GM12878 (cell line): ENCODE results near the gene SUZ12. TPM values are rescaled to one million over a fixed set of nuclear protein-coding genes. Genes with fewer than 3 reads are reported as not detected.
A peak's percentile ranks its signal among the peaks of the same experiment; 100 is the strongest.

Experiments
- ATF2 ChIP-seq: IDR thresholded peaks from 2 replicates; pipeline ENCODE4 v1.6.1; 2012; ENCODE audit warnings: low read length, inconsistent platforms
- BHLHE40 ChIP-seq, 2 experiments: fragments of 450-650 bp in 1 of 2; IDR thresholded peaks; 2 replicates each; pipeline ENCODE4 v1.6.1; 2011 to 2017; ENCODE audit warnings: low read depth in 2 of 2, borderline replicate concordance in 1 of 2, improper control_type of control experiment in 1 of 2, low read length in 1 of 2, mild to moderate bottlenecking in 1 of 2
- CEBPB ChIP-seq, 2 experiments: fragments of 150-350 bp in 1 of 2; IDR thresholded peaks; 2 replicates each; pipeline ENCODE4 v1.6.1; 2012 to 2014; ENCODE audit warnings: low read depth in 2 of 2, low read length in 2 of 2, borderline replicate concordance in 1 of 2, inconsistent platforms in 1 of 2
- CREB1 ChIP-seq: IDR thresholded peaks from 2 replicates; pipeline ENCODE4 v1.6.1; 2012; ENCODE audit warnings: low read depth, mild to moderate bottlenecking, inconsistent platforms
- CREM ChIP-seq: IDR thresholded peaks from 2 replicates; pipeline ENCODE4 v1.6.1; 2014; ENCODE audit warnings: antibody characterized with exemption, low read depth
- EED ChIP-seq: sonication (generic); IDR thresholded peaks from 2 replicates; pipeline ENCODE4 v1.6.1; 2016; ENCODE audit warnings: antibody characterized with exemption, low read depth
- IRF3 ChIP-seq: fragments of 450-650 bp; IDR thresholded peaks from 2 replicates; pipeline ENCODE4 v1.6.1; 2014; ENCODE audit warnings: mild to moderate bottlenecking
- IRF4 ChIP-seq: IDR thresholded peaks from 2 replicates; pipeline ENCODE4 v1.6.1; 2011; ENCODE audit warnings: low read depth, low read length
- MXI1 ChIP-seq: fragments of 150-350 bp; IDR thresholded peaks from 2 replicates; pipeline ENCODE4 v1.6.1; 2011; ENCODE audit warnings: low read depth, mild to moderate bottlenecking, inconsistent platforms, low read length, improper control_type of control experiment
- NKRF ChIP-seq: fragments of 450-650 bp; conservative IDR thresholded peaks from 2 replicates; pipeline ENCODE4 v1.6.1; 2017; ENCODE audit warnings: mild to moderate bottlenecking, moderate library complexity
- PAX5 ChIP-seq: IDR thresholded peaks from 2 replicates; pipeline ENCODE4 v1.6.1; 2011; ENCODE audit warnings: low read depth, low read length, borderline replicate concordance
- POLR2A ChIP-seq: IDR thresholded peaks from 2 replicates; pipeline ENCODE4 v1.6.1; 2011; ENCODE audit warnings: low read depth, mild to moderate bottlenecking, low read length
- REST ChIP-seq: IDR thresholded peaks from 2 replicates; pipeline ENCODE4 v1.6.1; 2012; ENCODE audit warnings: mild to moderate bottlenecking, low read depth, low read length
- RFX5 ChIP-seq: IDR thresholded peaks from 2 replicates; pipeline ENCODE4 v1.6.1; 2011; ENCODE audit warnings: low read depth, low read length, improper control_type of control experiment
- RUNX3 ChIP-seq: IDR thresholded peaks from 2 replicates; pipeline ENCODE4 v1.6.1; 2012; ENCODE audit warnings: low read length, inconsistent platforms
- SUZ12 ChIP-seq: fragments of 200-600 bp; sonication (generic); IDR thresholded peaks from one replicate; pipeline ENCODE4 v1.6.1; 2018; ENCODE audit warnings: antibody characterized with exemption, mild to moderate bottlenecking; ENCODE audit not compliant: unreplicated experiment
- TBL1XR1 ChIP-seq: IDR thresholded peaks from 2 replicates; pipeline ENCODE4 v1.6.1; 2012; ENCODE audit warnings: low read depth, low read length, improper control_type of control experiment
- USF1 ChIP-seq: IDR thresholded peaks from 2 replicates; pipeline ENCODE4 v1.6.1; 2011; ENCODE audit warnings: borderline replicate concordance, low read depth, mild to moderate bottlenecking, moderate library complexity, mixed read lengths, low read length; ENCODE audit not compliant: insufficient read depth; ENCODE audit errors: extremely low read length
- USF2 ChIP-seq: IDR thresholded peaks from 2 replicates; pipeline ENCODE4 v1.6.1; 2011; ENCODE audit warnings: low read depth, low read length, improper control_type of control experiment, borderline replicate concordance
- YBX1 ChIP-seq: fragments of 450-650 bp; IDR thresholded peaks from 2 replicates; pipeline ENCODE4 v1.6.1; 2016; ENCODE audit warnings: antibody characterized with exemption
- ZSCAN29 ChIP-seq: fragments of 450-650 bp; IDR thresholded peaks from 2 replicates; pipeline ENCODE4 v1.6.1; 2017; ENCODE audit warnings: mild to moderate bottlenecking, moderate library complexity
- ZZZ3 ChIP-seq: IDR thresholded peaks from 2 replicates; pipeline ENCODE4 v1.6.1; 2011; ENCODE audit warnings: low read depth; ENCODE audit not compliant: control insufficient read depth, insufficient read length
- polyA plus RNA-seq, 11 experiments: library from polyadenylated mRNA; depleted of rRNA in 4 of 11; unstranded in 6 of 11; stranded (reverse) in 5 of 11; fragments of >200 nt; fragmentation: Nextera tagmentation in 4 of 11; fragmentation: Illumina TruSeq in 1 of 11; extraction: Ambion mirVana in 4 of 11; extraction: Trizol in 1 of 11; gene quantifications; 1 replicate in 1 of 11; 2 replicates in 10 of 11; pipeline versions ENCODE4 v1.2.1 to v1.2.3, GENCODE V29; 2011 to 2016; ENCODE audit warnings: inconsistent platforms in 2 of 11, missing spikeins in 2 of 11, low read depth in 1 of 11
- total RNA-seq, 4 experiments: library from RNA; depleted of rRNA in 3 of 4; stranded (reverse); fragments of >200 nt in 3 of 4; fragmentation: Illumina TruSeq in 1 of 4; extraction: Trizol in 1 of 4; gene quantifications; 2 replicates each; pipeline versions ENCODE4 v1.2.1 to v1.2.3, GENCODE V29; 2013 to 2021

The SUZ12 gene
- total and polyA plus RNA-seq, 10 of the 15 experiments (the other 5 are each of a cell fraction or from before 2014, with no cell fraction given) = 19.2 to 69.2 (median 34.5) TPM

- no peak for TF ChIP-seq NKRF
- TF ChIP-seq CEBPB (IDR thresholded peaks at IDR 0.05; ENCODE audit: borderline replicate concordance in 1 of 2, low read depth in 2 of 2, low read length in 2 of 2) = no peak
- no peak for TF ChIP-seq USF1
- TF ChIP-seq MXI1 = no peak
- no peak for TF ChIP-seq SUZ12
- no peak; the same call in 1 of the 2 replicates for TF ChIP-seq PAX5
- TF ChIP-seq RUNX3 = peak; percentile 45; the same call in 1 of the 2 replicates
- TF ChIP-seq RFX5 = no peak
- no peak for TF ChIP-seq YBX1
- no peak for TF ChIP-seq ZZZ3
- no peak for TF ChIP-seq ZSCAN29
- no peak for TF ChIP-seq CREB1
- TF ChIP-seq CREM = 0 out of 2 replicates have a peak, but pooled peaks have one; percentile 31
- TF ChIP-seq BHLHE40 (IDR thresholded peaks at IDR 0.05; ENCODE audit: borderline replicate concordance in 1 of 2, low read depth in 2 of 2, low read length in 1 of 2) = no peak
- TF ChIP-seq REST = no peak
- TF ChIP-seq IRF4 = peak; percentile 75
- TF ChIP-seq POLR2A = no peak
- peak; percentile 65; the same call in 1 of the 2 replicates for TF ChIP-seq ATF2
- TF ChIP-seq USF2 = no peak
- peak; percentile 30; the same call in 1 of the 2 replicates for TF ChIP-seq EED
- TF ChIP-seq TBL1XR1 = no peak
- no peak for TF ChIP-seq IRF3
Measured at GRCh38 chr17:31902693-31903092, 34.1 kb upstream of the SUZ12 start (continued).
